Measurements from ENCODE around the gene PLS1.
"Not testable (repeated sequence)": the region's sequence is repeated elsewhere in the genome, so short reads cannot be mapped to it uniquely, and the experiment has no call there.

Gene PLS1

DNA sequence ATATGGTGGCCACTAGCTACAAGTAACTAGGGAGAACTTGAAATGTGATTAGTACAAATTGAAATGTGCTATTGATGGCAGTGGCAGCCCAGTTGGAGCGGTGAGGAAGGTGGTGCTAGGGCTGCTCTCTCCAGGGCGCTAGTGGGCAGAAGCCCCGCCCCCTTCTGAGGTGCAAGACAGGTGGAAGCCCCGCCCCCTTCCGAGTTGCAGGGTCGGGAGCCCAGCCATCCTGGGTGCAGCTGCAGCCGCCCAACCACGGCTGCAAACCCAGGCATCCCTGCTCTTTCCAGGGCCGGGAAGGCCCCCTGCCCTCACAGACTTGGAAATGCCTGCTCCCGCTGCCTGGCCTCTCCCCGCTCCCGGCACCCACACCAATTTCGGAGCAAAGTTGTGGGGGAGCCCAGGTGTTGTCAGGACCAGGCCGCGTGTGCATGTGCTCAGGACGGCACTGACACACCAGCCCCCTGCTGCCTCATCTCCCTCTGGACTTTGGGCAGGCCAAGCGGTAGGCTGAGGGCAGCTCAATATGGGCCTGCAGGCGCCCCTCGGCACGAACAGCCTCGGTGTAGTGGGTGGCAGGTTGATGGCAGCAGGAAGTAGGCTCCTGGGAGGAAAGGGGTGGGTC is 27.7 kb upstream of the PLS1 start:
- in situ Hi-C loops (cut with HindIII; ENCODE audit: low sequenced_read_pairs): no loop called here
- H3K4me3 ChIP-seq (ENCODE audit: low read depth, low read length): no peak overlapping the region
- no peak for DNase-seq (ENCODE audit: low read depth)
- TF ChIP-seq, protein P1, sequence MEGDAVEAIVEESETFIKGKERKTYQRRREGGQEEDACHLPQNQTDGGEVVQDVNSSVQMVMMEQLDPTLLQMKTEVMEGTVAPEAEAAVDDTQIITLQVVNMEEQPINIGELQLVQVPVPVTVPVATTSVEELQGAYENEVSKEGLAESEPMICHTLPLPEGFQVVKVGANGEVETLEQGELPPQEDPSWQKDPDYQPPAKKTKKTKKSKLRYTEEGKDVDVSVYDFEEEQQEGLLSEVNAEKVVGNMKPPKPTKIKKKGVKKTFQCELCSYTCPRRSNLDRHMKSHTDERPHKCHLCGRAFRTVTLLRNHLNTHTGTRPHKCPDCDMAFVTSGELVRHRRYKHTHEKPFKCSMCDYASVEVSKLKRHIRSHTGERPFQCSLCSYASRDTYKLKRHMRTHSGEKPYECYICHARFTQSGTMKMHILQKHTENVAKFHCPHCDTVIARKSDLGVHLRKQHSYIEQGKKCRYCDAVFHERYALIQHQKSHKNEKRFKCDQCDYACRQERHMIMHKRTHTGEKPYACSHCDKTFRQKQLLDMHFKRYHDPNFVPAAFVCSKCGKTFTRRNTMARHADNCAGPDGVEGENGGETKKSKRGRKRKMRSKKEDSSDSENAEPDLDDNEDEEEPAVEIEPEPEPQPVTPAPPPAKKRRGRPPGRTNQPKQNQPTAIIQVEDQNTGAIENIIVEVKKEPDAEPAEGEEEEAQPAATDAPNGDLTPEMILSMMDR (IDR thresholded peaks at IDR 0.05; ENCODE audit: low read depth, low read length, missing control alignments): no peak

DNA sequence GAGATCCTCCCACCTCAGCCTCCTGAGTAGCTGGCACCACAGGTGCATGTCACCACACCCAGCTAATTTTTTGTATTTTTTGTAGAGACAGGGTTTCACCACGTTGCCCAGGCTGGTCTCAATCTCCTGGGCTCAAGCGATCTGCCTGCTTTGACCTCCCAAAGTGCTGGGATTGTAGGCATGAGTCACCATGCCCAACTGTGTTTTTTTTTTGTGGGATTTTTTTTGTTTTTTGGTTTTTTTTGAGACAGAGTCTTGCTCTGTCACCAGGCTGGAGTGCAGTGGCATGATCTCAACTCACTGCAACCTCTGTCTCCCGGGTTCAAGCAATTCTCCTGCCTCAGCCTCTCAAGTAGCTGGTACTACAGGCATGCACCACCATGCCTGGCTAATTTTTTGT is 26.8 kb upstream of the PLS1 start:
- in situ Hi-C loops (cut with HindIII; ENCODE audit: low sequenced_read_pairs); DNase-seq (ENCODE audit: low read depth): not testable (repeated sequence)

DNA sequence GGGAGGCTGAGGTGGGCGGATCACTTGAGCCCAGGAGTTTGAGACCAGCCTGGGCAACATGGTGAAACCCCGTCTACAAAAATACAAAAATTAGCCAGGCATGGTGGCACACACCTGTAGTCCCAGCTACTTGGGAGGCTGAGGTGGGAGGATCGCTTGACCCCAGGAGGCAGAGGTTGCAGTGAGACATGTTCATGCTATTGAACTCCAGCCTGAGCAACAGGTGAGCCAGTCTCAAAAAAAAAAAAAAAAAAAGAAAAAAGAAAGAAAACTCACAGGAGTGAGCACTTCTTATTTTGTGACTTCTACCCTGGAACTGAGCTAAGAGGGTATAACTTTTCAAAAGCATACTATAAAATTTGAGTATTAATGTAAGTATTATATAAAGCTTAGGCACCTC is 22.0 kb upstream of the PLS1 start:
- DNase-seq (ENCODE audit: low read depth); in situ Hi-C loops (cut with HindIII; ENCODE audit: low sequenced_read_pairs); H3K4me3 ChIP-seq (ENCODE audit: low read depth, low read length): not testable (repeated sequence)

More for the DNA sequence above, 26.8 kb upstream of the PLS1 start:
- H3K4me3 ChIP-seq (ENCODE audit: low read depth, low read length): not testable (repeated sequence)

DNA sequence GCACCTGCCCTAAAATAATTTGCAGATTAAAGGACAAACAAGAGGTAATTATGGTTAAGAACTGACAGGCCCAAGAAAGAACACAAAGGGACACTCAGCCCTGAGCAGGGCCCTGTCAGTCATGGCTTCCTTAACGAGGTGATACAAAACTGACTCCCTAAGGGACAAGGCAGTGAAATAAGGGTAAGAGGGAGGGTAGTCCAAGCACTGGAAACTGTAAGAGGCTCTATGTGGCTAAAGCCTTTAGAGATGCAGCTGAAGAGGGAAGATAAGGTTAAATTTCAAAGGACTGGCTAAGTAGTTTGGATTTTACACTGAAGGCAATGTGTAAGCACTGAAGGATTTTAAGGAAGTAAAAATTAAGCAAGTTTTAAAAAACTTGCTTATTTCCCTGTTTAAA is 21.5 kb upstream of the PLS1 start:
- in situ Hi-C loops (cut with HindIII; ENCODE audit: low sequenced_read_pairs): loop anchor here (25.0 kb wide), 1 partner anchor 438 kb away; the partner anchor contains the start of gene U2SURP
- no peak for DNase-seq (ENCODE audit: low read depth)
- TF ChIP-seq, protein P1 (IDR thresholded peaks at IDR 0.05; ENCODE audit: low read depth, low read length, missing control alignments): no peak
- no peak overlapping the region for H3K4me3 ChIP-seq (ENCODE audit: low read depth, low read length)

DNA sequence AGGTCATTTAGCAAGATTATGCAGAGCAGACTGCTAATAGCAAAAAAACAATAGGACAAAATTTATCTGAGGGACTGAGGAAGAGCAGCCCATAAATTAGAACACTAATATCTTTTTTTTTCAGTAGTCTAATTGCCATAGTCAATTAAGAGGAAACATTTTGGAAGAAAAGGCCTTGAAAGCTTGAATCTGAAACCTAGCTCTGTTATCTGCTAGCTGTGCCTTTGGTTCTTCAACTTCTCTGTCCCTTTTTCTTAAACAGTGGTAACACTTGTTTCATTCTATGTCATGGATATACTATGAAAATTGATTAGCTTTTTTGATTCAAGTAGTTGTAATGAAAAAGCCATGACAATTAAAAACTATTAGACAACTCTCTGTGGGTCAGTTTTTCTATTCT is 19.4 kb upstream of the PLS1 start:
- TF ChIP-seq, protein P1 (IDR thresholded peaks at IDR 0.05; ENCODE audit: low read depth, low read length, missing control alignments): no peak
- in situ Hi-C loops (cut with HindIII; ENCODE audit: low sequenced_read_pairs): loop anchor here (25.0 kb wide), 1 partner anchor 436 kb away; the partner anchor contains the start of gene U2SURP
- DNase-seq (ENCODE audit: low read depth): no peak
- H3K4me3 ChIP-seq (ENCODE audit: low read depth, low read length): no peak overlapping the region

DNA sequence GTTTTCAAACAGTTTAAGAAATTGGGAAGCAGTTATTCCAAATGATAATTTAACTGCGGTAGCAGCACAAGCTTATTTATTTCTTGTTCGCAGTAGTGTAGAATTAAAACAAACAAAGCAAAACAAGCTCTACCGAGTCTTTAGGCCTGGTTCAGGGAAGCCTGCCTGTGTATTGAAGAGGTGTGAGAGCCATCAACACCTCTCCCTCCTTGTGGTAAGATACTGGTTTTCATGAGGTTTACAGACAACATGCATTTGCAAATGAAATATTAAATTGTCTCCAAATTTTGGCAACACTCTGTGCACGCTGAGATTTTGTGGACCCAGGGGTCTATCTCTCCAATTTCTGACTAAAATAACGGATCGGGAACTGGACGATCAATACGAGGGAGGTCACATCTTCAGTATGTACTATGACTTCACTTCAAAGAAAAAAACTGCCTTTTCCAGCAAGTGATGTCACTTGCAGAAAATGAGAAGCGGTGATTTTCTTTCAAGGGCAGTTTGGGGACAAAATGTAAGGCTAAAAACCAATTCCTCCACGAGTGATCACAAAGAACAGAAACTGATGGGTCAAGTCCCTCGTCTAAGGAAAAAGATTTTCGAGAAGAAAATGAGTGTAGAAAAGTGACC is 18.4 kb upstream of the PLS1 start:
- in situ Hi-C loops (cut with HindIII; ENCODE audit: low sequenced_read_pairs): loop anchor here (25.0 kb wide), 1 partner anchor 434 kb away; the partner anchor contains the start of gene U2SURP
- no peak for DNase-seq (ENCODE audit: low read depth)
- TF ChIP-seq, protein P1 (IDR thresholded peaks at IDR 0.05; ENCODE audit: low read depth, low read length, missing control alignments): no peak
- H3K4me3 ChIP-seq (ENCODE audit: low read depth, low read length): peak overlapping the region; percentile 96

DNA sequence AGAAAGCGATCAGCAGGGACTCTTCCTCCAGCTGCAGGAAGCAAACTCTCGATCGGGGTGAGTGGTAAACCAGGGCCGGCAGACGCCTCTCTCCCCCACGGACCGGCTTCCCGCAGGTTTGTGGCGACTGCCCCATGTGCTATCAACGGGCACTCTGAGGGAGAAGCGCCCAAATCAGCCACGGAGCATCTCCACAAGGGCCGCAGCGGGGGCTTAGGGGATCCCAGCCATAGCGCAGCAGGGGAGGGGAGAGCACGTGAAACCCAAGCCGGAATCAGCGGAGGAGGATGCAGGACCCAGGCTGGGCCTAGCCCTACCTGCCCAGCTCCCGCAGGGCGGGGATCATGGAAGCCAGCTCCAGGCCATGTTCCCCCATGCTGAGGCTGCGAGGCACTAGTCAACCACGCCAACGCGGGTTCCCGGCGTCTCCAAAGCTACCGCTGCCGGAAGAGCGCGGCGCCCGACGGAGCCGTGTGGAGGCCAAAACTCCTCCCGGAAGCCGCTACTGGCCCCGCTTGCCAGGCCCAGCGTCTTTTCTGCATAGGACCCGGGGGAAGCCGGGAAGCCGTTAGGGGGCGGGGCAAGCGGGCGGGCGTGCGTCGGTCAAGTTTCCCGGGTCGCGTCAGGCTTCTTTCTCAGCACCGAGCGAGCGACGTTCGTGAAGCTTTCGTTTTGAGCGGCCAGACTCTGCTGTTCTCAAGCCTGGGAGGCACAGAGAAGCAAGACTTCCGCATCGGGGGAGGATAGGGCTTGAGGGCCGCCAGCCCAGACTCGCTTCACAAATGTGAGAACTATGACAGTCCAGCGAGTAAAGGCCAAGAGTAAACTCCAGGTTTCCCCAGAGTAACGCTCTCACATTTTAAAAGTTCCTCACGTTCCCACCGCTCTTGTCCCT is 17.6 kb upstream of the PLS1 start, which contains the start of gene ATR:
Gene ATR (minus strand): TSS at position 405 of the 895 bp plus-strand sequence. CDS start 29 bp downstream, at position 376.
- TF ChIP-seq, protein P1 (IDR thresholded peaks at IDR 0.05; ENCODE audit: low read depth, low read length, missing control alignments): no peak
- peak; percentile 87 for DNase-seq (ENCODE audit: low read depth)
- peak within 1 kb of the TSS; percentile 96 for H3K4me3 ChIP-seq (ENCODE audit: low read depth, low read length)
- in situ Hi-C loops (cut with HindIII; ENCODE audit: low sequenced_read_pairs): loop anchor here (25.0 kb wide), 1 partner anchor 434 kb away; the partner anchor contains the start of gene U2SURP

All from astrocyte of the cerebellum (primary cell).